ENCODE measurements around the gene HAVCR2.

Gene HAVCR2

GRCh38 chr5:157108976-157109375 lies at the start of gene HAVCR2:
HAVCR2 (minus strand) TSS chr5:157109044; CDS start chr5:157108983, 61 bp downstream.
- POLR2A ChIA-PET, result no interaction called here
- no peak for TF ChIP-seq CTCF (IDR thresholded peaks at IDR 0.05; ENCODE audit: control extremely low read depth, extremely low read depth, low read depth, missing control alignments)
- peak; percentile 47 for DNase-seq (ENCODE audit: extremely low spot score)
- CTCF ChIA-PET, result interaction anchor here (2.9 kb wide), 1 partner anchor 23 kb away, joined by 11 read pairs; no protein-coding TSS in a partner anchor

- DNase-seq (ENCODE audit: extremely low spot score), result no peak
- no peak for TF ChIP-seq CTCF (IDR thresholded peaks at IDR 0.05; ENCODE audit: control extremely low read depth, extremely low read depth, low read depth, missing control alignments)
- ChIA-PET POLR2A (no interaction called here), CTCF (interaction anchor here (1.3 to 3.6 kb wide), 4 partner anchors 8 to 586 kb away, joined by 6 to 11 read pairs (median 8); partner anchors contain the start of gene LSM11)
Measured at GRCh38 chr5:157157293-157157891, 48.5 kb upstream of the HAVCR2 start.

GRCh38 chr5:157155297-157155696 lies 46.5 kb upstream of the HAVCR2 start:
- POLR2A ChIA-PET, result no interaction called here
- no peak for DNase-seq (ENCODE audit: extremely low spot score)
- CTCF ChIA-PET, result interaction anchor here (1.2 to 3.6 kb wide), 4 partner anchors 10 to 98 kb away, joined by 3 to 10 read pairs (median 3); no protein-coding TSS in a partner anchor
- no peak for TF ChIP-seq CTCF (IDR thresholded peaks at IDR 0.05; ENCODE audit: control extremely low read depth, extremely low read depth, low read depth, missing control alignments)

GRCh38 chr5:157150995-157151394 lies 42.2 kb upstream of the HAVCR2 start:
- no peak for DNase-seq (ENCODE audit: extremely low spot score)
- ChIA-PET POLR2A (no interaction called here), CTCF (interaction anchor here (1.3 to 4.3 kb wide), 6 partner anchors 11 to 162 kb away, joined by 3 to 45 read pairs (median 17); no protein-coding TSS in a partner anchor)
- no peak for TF ChIP-seq CTCF (IDR thresholded peaks at IDR 0.05; ENCODE audit: control extremely low read depth, extremely low read depth, low read depth, missing control alignments)

- DNase-seq (ENCODE audit: extremely low spot score), result peak; percentile 71
- ChIA-PET POLR2A (no interaction called here), CTCF (interaction anchor here (0.6 to 4.3 kb wide), 44 partner anchors 9 to 594 kb away, joined by 3 to 45 read pairs (median 4); partner anchors contain the start of gene LSM11)
- TF ChIP-seq CTCF (IDR thresholded peaks at IDR 0.05; ENCODE audit: control extremely low read depth, extremely low read depth, low read depth, missing control alignments), result peak; percentile 77
Measured at GRCh38 chr5:157148734-157149615, 40.1 kb upstream of the HAVCR2 start.
